ENCODE measurements around the gene BHLHA15. TPM values are rescaled to one million over a fixed set of nuclear protein-coding genes. Genes with fewer than 3 reads are reported as not detected.
"Not testable (repeated sequence)": the region's sequence is repeated elsewhere in the genome, so short reads cannot be mapped to it uniquely, and the experiment has no call there.

The BHLHA15 gene
- total RNA-seq, 1 donor from 2014 or later, result 0.76 TPM

GRCh38 chr7:98210513-98211220 is 572 bp upstream of the BHLHA15 start:
- ATAC-seq, result no peak

DNA sequence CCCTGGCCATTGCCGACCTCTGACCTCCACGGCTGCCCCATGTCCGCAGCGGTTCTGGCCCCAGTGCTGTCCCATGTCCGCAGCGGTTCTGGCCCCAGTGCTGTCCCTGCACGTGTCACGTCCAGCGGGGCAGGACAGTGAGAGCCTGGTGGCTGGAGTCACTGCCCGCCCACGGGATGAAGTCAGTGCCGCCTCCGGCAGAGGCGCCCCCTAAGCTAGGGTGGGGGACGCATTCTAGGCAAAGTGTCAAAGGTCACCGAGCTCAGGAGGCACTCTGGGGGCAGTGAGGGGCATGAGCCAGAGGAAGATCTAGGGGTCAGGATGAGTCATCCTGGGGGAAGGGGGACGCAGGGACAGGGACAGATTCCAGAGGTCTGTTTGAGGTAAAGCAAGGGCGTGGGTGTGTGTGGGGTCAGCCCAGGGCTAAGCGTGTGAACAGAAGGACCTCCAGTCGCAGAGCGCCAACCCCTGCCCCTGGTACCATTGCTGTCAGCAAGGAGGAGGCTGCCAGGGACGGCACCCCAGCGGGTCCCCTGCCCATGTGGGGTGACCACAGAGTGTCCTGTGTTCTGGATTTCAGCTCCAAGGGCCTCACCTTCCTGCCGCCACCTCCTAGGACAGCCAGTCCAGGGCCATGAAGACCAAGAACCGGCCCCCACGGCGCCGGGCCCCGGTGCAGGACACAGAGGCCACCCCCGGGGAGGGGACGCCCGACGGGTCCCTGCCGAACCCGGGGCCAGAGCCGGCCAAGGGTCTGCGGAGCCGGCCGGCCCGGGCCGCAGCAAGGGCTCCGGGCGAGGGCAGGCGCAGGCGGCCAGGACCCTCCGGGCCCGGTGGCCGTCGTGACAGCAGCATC is 665 bp downstream of the BHLHA15 start:
- peak; percentile 9 for ATAC-seq

- ATAC-seq, result no peak
Observed at GRCh38 chr7:98212532-98213041, 1.3 kb downstream of the BHLHA15 start.

DNA sequence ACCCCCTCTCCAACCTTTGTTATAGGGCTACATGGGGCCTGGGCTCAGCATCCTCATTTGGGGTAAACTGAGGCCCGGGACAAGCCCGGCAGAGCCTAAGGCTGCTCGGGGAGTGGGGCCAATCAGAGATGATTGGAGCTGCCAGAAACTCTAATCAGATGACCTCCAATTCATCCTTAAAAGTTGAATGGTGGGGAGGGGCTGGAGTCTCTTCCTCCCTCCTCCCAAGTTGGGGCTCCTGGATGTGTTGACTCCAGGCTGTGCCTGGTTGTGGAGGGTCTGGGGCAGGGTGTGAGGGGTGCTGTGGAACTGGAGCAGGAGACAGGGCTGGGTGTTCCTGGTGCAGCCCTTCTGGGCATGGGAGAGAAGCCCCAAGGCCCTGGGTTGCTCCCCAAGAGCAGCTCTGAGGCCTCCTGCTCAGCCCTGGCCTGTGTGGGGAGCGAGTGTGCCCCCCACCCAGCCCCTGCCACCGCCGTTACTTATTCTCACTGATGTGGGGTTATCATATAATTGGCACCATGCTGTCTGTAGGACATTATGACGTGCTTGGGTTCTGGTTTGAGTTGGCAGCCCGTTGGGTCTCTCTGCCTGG is 2.2 kb downstream of the BHLHA15 start:
- ATAC-seq, result no peak

GRCh38 chr7:98213888-98214810 is 2.9 kb downstream of the BHLHA15 start:
- peak; percentile 49 for ATAC-seq

- no peak for ATAC-seq
Observed at GRCh38 chr7:98214811-98215321, 3.6 kb downstream of the BHLHA15 start.

GRCh38 chr7:98215561-98216495 is 4.6 kb downstream of the BHLHA15 start:
- ATAC-seq, result no peak

DNA sequence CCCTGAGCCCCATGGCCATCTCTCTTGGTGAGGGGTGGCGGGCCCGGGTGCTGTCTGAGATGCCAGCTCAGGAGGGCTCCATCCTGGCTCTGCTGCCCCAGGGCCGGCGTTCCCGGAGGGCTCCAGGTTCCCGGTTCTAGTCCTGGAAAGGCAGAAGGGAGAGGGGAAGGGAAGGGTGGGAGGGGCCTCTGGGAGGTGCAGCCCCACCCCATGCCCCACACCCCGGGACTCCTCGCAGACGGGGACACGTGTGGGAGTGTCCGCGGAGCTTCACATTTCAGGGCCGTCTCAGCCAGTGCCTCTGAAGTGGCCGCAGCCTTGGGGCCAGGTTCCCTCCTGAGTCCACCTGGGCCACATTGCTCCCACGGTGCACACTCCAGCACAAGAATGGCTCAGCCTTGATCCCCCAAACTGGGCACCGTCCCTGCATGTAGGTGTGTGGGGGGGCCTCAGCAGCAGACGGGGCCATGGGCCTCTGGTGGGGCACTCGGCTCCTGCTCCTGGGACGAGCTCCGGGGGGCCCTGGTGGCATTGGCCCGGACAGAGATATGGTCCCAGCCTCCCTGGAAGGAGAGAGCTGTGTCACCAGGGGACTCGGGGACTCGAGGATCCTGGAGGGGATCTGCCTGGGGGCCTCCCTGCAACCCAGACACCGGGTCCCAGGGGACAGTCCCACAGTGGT is 5.8 kb downstream of the BHLHA15 start:
- ATAC-seq, result peak; percentile 3

- ATAC-seq, result no peak
Observed at GRCh38 chr7:98217623-98218582, 6.7 kb downstream of the BHLHA15 start.

- ATAC-seq, result not testable (repeated sequence)
Observed at GRCh38 chr7:98219382-98219781, 8.1 kb downstream of the BHLHA15 start.

DNA sequence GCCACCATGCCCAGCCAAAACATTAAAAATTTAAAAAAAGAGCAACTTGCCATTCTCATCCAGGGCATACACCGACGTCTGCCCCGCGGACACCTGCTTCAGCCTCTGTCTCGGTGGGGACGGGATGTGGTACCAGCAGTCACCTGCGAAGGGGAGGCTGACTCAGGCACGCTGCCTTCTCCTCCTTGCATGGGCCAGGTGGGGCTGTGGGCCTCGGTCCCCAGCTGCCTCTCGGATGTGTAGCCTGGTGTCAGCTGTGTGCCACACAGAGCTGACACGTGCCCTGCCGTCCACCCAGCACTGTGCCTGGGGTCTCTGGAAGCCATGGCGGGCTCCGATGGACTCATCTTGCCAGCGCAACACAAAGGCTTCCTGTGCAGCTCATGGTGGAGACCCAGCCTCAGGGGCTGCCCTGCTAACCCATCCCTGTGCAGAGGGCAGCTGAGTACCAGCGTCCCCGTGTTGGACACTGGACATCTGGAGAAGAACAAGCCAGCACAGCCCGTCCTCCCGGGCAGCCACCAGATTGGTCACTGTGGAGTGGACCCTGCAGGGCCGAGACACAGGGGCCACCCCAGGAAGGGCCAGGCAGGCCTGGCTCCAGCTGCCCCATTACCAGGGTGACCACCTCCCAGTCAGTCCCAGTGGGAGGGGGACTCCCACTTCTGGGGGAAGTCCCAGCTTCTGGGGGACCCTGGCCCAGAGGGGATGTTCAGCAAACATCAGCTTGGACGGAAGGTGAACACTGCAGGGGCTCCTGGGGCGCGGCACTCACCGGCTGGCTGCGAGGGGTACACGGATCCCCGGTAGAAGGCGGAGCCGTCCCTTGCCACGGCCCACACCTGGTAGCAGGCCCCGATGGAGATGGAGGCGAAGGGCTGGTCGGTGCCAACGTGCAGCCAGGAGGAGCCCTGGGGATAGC is 10.6 kb downstream of the BHLHA15 start:
- no peak for ATAC-seq

DNA sequence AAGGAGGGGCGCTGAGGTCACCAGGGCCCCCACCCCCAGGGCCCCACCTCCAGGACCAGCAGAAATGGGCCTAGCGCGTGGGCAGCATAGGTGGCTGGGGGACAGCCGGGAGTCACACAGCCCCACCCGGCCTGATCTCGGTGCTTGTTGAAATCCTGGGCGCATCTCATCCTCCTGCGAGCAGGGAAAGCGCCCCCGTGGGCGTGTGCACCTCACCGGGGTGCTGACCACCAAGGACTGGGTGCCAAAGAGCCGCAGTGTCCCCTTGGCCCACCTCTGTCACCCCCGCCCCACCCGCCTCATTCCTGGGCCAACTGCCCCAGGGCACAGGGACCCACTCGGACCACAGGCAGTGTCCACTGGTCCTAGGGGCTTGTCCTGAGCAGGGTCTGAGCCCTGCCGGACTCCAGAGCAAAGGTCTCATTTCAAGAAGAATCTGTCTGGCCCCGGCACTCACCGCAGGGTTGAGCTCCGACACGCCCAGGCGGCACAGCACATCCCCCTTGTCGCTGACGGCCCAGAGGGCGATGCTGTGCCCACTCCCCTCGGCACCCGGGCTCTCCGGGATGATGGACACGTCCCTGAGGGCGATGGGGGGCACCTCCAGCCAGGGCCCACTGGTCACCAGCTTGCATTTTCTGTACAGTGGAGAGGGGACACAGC is 11.4 kb downstream of the BHLHA15 start:
- no peak for ATAC-seq

GRCh38 chr7:98223351-98223897 is 12.2 kb downstream of the BHLHA15 start:
- ATAC-seq, result no peak

- ATAC-seq, result peak; percentile 16
Observed at GRCh38 chr7:98223898-98224700, 12.9 kb downstream of the BHLHA15 start.

- no peak for ATAC-seq
Observed at GRCh38 chr7:98224701-98225181, 13.5 kb downstream of the BHLHA15 start.
